Fibroblast of lung (primary cell): ENCODE data around the gene POU5F2.

Experiments
- EZH2 ChIP-seq: IDR thresholded peaks from 2 replicates; pipeline ENCODE4 v1.5.1; 2012; ENCODE audit warnings: low read length, control low read depth, mild to moderate bottlenecking; ENCODE audit errors: missing control alignments
- TF ChIP-seq, protein P1 (sequence below), 2 donors: IDR thresholded peaks in 1 of 2; conservative IDR thresholded peaks in 1 of 2; 1 replicate in 1 of 2; 2 replicates in 1 of 2; pipeline ENCODE4 v1.5.1; 2011 to 2012; ENCODE audit warnings: low read length in 2 of 2, control low read depth in 1 of 2, inconsistent platforms in 1 of 2, low read depth in 1 of 2, mild to moderate bottlenecking in 1 of 2

DNA sequence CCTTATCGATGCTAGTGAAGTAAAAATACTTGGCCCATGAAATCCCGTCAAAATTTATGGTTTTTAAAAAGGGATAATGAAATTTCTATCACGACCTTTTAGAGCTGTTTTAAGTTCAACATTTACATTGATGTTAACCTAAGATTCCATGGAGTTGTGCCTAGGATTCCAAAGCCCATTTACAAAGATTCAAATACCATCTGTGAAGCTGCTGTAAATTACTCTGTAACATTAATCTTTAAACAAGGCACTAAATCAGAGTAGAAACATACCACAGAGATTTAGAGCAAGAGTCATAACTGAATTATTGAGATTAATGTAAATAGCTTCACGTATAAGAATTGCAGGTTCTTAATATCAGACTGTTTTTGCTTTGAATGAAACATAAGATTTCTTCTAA is 17.7 kb downstream of the POU5F2 start:
- TF ChIP-seq, protein P1, sequence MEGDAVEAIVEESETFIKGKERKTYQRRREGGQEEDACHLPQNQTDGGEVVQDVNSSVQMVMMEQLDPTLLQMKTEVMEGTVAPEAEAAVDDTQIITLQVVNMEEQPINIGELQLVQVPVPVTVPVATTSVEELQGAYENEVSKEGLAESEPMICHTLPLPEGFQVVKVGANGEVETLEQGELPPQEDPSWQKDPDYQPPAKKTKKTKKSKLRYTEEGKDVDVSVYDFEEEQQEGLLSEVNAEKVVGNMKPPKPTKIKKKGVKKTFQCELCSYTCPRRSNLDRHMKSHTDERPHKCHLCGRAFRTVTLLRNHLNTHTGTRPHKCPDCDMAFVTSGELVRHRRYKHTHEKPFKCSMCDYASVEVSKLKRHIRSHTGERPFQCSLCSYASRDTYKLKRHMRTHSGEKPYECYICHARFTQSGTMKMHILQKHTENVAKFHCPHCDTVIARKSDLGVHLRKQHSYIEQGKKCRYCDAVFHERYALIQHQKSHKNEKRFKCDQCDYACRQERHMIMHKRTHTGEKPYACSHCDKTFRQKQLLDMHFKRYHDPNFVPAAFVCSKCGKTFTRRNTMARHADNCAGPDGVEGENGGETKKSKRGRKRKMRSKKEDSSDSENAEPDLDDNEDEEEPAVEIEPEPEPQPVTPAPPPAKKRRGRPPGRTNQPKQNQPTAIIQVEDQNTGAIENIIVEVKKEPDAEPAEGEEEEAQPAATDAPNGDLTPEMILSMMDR (conservative IDR thresholded peaks at IDR 0.05 in 1 of 2, IDR thresholded peaks at IDR 0.05 in 1 of 2; ENCODE audit: low read depth in 1 of 2, low read length in 2 of 2) = no peak
- TF ChIP-seq EZH2 = no peak
